Measurements from ENCODE around the gene HOXD10.

Gene HOXD10

GRCh38 chr2:176163672-176164056 is 47.1 kb downstream of the HOXD10 start:
- Histone ChIP-seq H4K20me1 (ENCODE audit: insufficient read depth, low read length) (no peaks in the 10 kb centered on the region), H3K4me2 (ENCODE audit: low read length) (no peak overlapping the region), H3K4me1 (ENCODE audit: low read length) (no peaks in the 10 kb centered on the region), H2AFZ (ENCODE audit: low read depth, low read length) (no peak overlapping the region), H3K36me3 (replicated peaks; ENCODE audit: low read depth, low read length) (no peaks in the 10 kb centered on the region), H3K4me3 (ENCODE audit: low read length) (no peak overlapping the region), H3K79me2 (ENCODE audit: low read length) (no peaks in the 10 kb centered on the region), H3K27me3 (ENCODE audit: low read depth, low read length) (peaks cover 3% of the 10 kb centered on the region; the same call in 1 of the 2 replicates), H3K27ac (ENCODE audit: low read length) (no peak overlapping the region), H3K9me3 (ENCODE audit: insufficient read depth, low read length) (no peaks in the 10 kb centered on the region), H3K9ac (ENCODE audit: low read length) (no peak overlapping the region)
- TF ChIP-seq EZH2phosphoT487 (IDR thresholded peaks at IDR 0.05; ENCODE audit: low read depth), result no peak
- TF ChIP-seq, protein P1, sequence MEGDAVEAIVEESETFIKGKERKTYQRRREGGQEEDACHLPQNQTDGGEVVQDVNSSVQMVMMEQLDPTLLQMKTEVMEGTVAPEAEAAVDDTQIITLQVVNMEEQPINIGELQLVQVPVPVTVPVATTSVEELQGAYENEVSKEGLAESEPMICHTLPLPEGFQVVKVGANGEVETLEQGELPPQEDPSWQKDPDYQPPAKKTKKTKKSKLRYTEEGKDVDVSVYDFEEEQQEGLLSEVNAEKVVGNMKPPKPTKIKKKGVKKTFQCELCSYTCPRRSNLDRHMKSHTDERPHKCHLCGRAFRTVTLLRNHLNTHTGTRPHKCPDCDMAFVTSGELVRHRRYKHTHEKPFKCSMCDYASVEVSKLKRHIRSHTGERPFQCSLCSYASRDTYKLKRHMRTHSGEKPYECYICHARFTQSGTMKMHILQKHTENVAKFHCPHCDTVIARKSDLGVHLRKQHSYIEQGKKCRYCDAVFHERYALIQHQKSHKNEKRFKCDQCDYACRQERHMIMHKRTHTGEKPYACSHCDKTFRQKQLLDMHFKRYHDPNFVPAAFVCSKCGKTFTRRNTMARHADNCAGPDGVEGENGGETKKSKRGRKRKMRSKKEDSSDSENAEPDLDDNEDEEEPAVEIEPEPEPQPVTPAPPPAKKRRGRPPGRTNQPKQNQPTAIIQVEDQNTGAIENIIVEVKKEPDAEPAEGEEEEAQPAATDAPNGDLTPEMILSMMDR (IDR thresholded peaks at IDR 0.05; ENCODE audit: low read depth, low read length), result no peak

GRCh38 chr2:176164201-176164600 is 47.6 kb downstream of the HOXD10 start:
- Histone ChIP-seq H3K36me3 (replicated peaks; ENCODE audit: low read depth, low read length) (no peaks in the 10 kb centered on the region), H4K20me1 (ENCODE audit: insufficient read depth, low read length) (no peaks in the 10 kb centered on the region), H3K27me3 (ENCODE audit: low read depth, low read length) (peaks cover 3% of the 10 kb centered on the region; the same call in 1 of the 2 replicates), H3K4me2 (ENCODE audit: low read length) (no peak overlapping the region), H2AFZ (ENCODE audit: low read depth, low read length) (no peak overlapping the region), H3K27ac (ENCODE audit: low read length) (no peak overlapping the region), H3K4me1 (ENCODE audit: low read length) (no peaks in the 10 kb centered on the region), H3K4me3 (ENCODE audit: low read length) (no peak overlapping the region), H3K9me3 (ENCODE audit: insufficient read depth, low read length) (no peaks in the 10 kb centered on the region), H3K9ac (ENCODE audit: low read length) (no peak overlapping the region), H3K79me2 (ENCODE audit: low read length) (no peaks in the 10 kb centered on the region)
- no peak for TF ChIP-seq EZH2phosphoT487 (IDR thresholded peaks at IDR 0.05; ENCODE audit: low read depth)
- TF ChIP-seq, protein P1 (IDR thresholded peaks at IDR 0.05; ENCODE audit: low read depth, low read length), result no peak

- Histone ChIP-seq H3K9ac (ENCODE audit: low read length) (no peak overlapping the region), H3K4me2 (ENCODE audit: low read length) (no peak overlapping the region), H3K4me3 (ENCODE audit: low read length) (no peak overlapping the region)
These were observed 48.2 kb downstream of the HOXD10 start for GRCh38 chr2:176164611-176165369.

GRCh38 chr2:176165370-176166050 is 48.9 kb downstream of the HOXD10 start:
- peaks cover 3% of the 10 kb centered on the region; the same call in 1 of the 2 replicates for H3K27me3 ChIP-seq (ENCODE audit: low read depth, low read length)
- H3K79me2 ChIP-seq (ENCODE audit: low read length), result no peaks in the 10 kb centered on the region
- H3K4me1 ChIP-seq (ENCODE audit: low read length), result no peaks in the 10 kb centered on the region
- TF ChIP-seq, protein P1 (IDR thresholded peaks at IDR 0.05; ENCODE audit: low read depth, low read length), result no peak
- no peak for TF ChIP-seq EZH2phosphoT487 (IDR thresholded peaks at IDR 0.05; ENCODE audit: low read depth)
- no peak overlapping the region for H3K27ac ChIP-seq (ENCODE audit: low read length)
- no peaks in the 10 kb centered on the region for H3K36me3 ChIP-seq (replicated peaks; ENCODE audit: low read depth, low read length)
- no peak overlapping the region for H2AFZ ChIP-seq (ENCODE audit: low read depth, low read length)
- no peak overlapping the region for H3K4me3 ChIP-seq (ENCODE audit: low read length)
- H4K20me1 ChIP-seq (ENCODE audit: insufficient read depth, low read length), result no peaks in the 10 kb centered on the region
- no peaks in the 10 kb centered on the region for H3K9me3 ChIP-seq (ENCODE audit: insufficient read depth, low read length)
- no peak overlapping the region for H3K9ac ChIP-seq (ENCODE audit: low read length)
- no peak overlapping the region for H3K4me2 ChIP-seq (ENCODE audit: low read length)

More at GRCh38 chr2:176164611-176165369, 48.2 kb downstream of the HOXD10 start:
- TF ChIP-seq, protein P1 (IDR thresholded peaks at IDR 0.05; ENCODE audit: low read depth, low read length), result no peak
- no peak for TF ChIP-seq EZH2phosphoT487 (IDR thresholded peaks at IDR 0.05; ENCODE audit: low read depth)
- Histone ChIP-seq H3K27ac (ENCODE audit: low read length) (no peak overlapping the region), H3K27me3 (ENCODE audit: low read depth, low read length) (peaks cover 3% of the 10 kb centered on the region; the same call in 1 of the 2 replicates), H3K79me2 (ENCODE audit: low read length) (no peaks in the 10 kb centered on the region), H4K20me1 (ENCODE audit: insufficient read depth, low read length) (no peaks in the 10 kb centered on the region), H3K9me3 (ENCODE audit: insufficient read depth, low read length) (no peaks in the 10 kb centered on the region), H3K4me1 (ENCODE audit: low read length) (no peaks in the 10 kb centered on the region), H3K36me3 (replicated peaks; ENCODE audit: low read depth, low read length) (no peaks in the 10 kb centered on the region), H2AFZ (ENCODE audit: low read depth, low read length) (no peak overlapping the region)

All from OCI-LY3 (cell line).